ENCODE results near the gene ABHD12.

ABHD12 gene

DNA sequence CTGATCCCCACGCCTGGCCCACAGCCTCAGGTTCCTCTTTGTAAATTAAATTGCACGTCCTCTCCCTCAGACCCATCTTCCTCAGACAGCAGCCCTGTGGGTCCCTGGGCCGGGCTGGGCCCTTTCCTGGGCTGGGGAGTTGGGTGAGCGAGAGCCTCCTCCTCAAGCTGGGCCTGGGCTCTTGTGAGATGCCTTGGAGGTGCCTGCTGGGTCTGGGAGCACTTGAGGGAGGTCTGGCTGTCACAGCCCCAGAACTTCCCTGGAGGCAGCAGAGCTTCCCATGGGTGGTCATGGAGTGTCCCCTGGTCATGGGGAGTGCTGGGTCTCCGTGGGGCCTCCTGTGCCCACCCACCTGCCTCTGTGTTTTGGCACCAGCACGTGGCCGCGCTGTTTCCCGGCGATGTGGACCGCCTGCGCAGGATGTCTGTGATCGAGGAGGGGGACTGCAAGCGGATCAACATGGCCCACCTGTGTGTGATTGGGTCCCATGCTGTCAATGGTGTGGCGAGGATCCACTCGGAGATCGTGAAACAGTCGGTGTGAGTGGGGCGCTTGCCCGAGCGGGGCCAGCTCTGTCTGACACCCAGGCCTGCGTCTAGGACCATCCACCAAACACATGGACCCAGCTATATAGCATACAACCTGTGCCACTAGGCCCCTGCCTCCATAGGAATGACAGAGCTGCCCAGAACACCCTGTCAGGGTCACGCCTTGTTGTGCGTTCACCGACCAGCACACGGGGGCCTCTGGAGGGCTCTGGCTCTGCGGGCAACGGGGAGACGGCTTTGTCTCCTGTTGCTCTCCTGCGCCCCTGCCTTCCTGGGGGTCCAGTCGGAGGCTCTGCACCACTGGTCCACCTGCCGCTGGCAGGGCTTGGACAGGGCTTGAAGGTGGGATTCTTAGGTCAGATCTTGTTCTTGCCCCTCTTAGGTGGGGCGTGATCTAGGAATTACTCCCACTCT, 109.8 kb downstream of the ABHD12 start:
- no peak overlapping the region for H4K91ac ChIP-seq (ENCODE audit: low read depth, low read length, poor library complexity)
- no peak overlapping the region for H2AK5ac ChIP-seq (ENCODE audit: low read depth, low read length)
- H3K14ac ChIP-seq (ENCODE audit: low read length), result no peak overlapping the region
- no peaks in the 10 kb centered on the region for H3K27me3 ChIP-seq (ENCODE audit: control insufficient read depth in 3 of 3, insufficient read depth in 3 of 3, low read depth in 1 of 3, low read length in 3 of 3)
- H2BK15ac ChIP-seq (ENCODE audit: low read length), result no peak overlapping the region
- H3K4me3 ChIP-seq (ENCODE audit: low read length in 2 of 2), result no peak overlapping the region
- DNase-seq (ENCODE audit: low spot score), result no peak
- no peak overlapping the region for H3K4me2 ChIP-seq (ENCODE audit: insufficient read depth, low read length, poor library complexity, severe bottlenecking)
- no peak overlapping the region for H3K23ac ChIP-seq (ENCODE audit: low read depth, low read length, poor library complexity)
- H3K27ac ChIP-seq (replicated peaks; ENCODE audit: low read length), result no peak overlapping the region
- no peak overlapping the region for H3K4ac ChIP-seq (ENCODE audit: low read length)
- no CpG with 5 or more reads among the region's 33 CpGs for WGBS, 2 donors (ENCODE audit: extremely low coverage in 2 of 2, insufficient read length in 2 of 2, insufficient replicate concordance in 1 of 2)
- H4K8ac ChIP-seq (ENCODE audit: low read depth, low read length), result no peak overlapping the region
- H2BK12ac ChIP-seq (ENCODE audit: low read length), result no peak overlapping the region
- H3K36me3 ChIP-seq (replicated peaks in 1 of 2; ENCODE audit: control insufficient read depth in 2 of 2, insufficient read depth in 2 of 2, low read length in 2 of 2), result peaks cover 78 to 100% of the 10 kb centered on the region in 2 donors
- peaks cover 7% of the 10 kb centered on the region for H3K79me1 ChIP-seq (ENCODE audit: low read depth, low read length)
- H2BK120ac ChIP-seq (ENCODE audit: low read depth, low read length), result no peak overlapping the region
- no peaks in the 10 kb centered on the region for H3K4me1 ChIP-seq (ENCODE audit: control insufficient read depth in 2 of 2, insufficient read depth in 1 of 2, low read depth in 1 of 2, low read length in 2 of 2)
- no peak overlapping the region for H2BK5ac ChIP-seq (ENCODE audit: low read length)
- no peak overlapping the region for H2AFZ ChIP-seq (ENCODE audit: low read length)
- peaks cover 0 to 4% of the 10 kb centered on the region in 2 donors for H3K9me3 ChIP-seq (replicated peaks in 1 of 2; ENCODE audit: control insufficient read depth in 2 of 2, insufficient read depth in 1 of 2, low read depth in 1 of 2, low read length in 2 of 2)
- H3K18ac ChIP-seq (ENCODE audit: low read length), result peak overlapping the region; percentile 48
- H3K9ac ChIP-seq (ENCODE audit: low read depth, low read length, poor library complexity), result no peak overlapping the region

DNA sequence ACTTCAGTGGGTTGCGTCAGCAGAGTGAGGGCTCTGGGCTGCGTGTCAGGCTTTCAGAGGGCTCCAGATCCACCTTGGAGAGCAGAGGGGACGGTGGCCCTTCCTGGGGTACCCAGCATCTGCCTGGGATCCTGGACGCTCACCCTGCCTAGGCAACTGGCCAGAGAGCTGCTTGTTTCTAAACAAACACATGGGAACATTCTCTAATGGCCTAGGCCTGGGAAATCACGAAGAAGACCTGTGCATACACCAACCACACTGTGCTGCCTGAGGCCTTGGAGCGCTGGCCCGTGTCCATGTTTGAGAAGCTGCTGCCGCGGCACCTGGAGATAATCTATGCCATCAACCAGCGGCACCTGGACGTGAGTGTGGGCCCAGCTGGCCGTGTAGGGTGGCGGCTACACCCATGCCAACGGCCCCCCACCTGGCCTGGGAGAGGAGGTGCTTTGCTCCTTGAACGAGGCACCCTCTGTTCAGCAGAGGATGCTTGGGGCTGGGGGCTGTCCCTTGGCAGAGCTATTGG, 110.5 kb downstream of the ABHD12 start:
- Histone ChIP-seq H3K27me3 (ENCODE audit: control insufficient read depth in 3 of 3, insufficient read depth in 3 of 3, low read depth in 1 of 3, low read length in 3 of 3) (no peaks in the 10 kb centered on the region), H4K91ac (ENCODE audit: low read depth, low read length, poor library complexity) (no peak overlapping the region), H2BK120ac (ENCODE audit: low read depth, low read length) (no peak overlapping the region), H2BK12ac (ENCODE audit: low read length) (no peak overlapping the region), H2AFZ (ENCODE audit: low read length) (no peak overlapping the region), H3K4ac (ENCODE audit: low read length) (no peak overlapping the region), H2AK5ac (ENCODE audit: low read depth, low read length) (no peak overlapping the region), H3K4me2 (ENCODE audit: insufficient read depth, low read length, poor library complexity, severe bottlenecking) (no peak overlapping the region), H2BK15ac (ENCODE audit: low read length) (no peak overlapping the region), H3K79me1 (ENCODE audit: low read depth, low read length) (peaks cover 8% of the 10 kb centered on the region), H3K4me3 (ENCODE audit: low read length in 2 of 2) (no peak overlapping the region), H2BK5ac (ENCODE audit: low read length) (no peak overlapping the region), H3K36me3 (replicated peaks in 1 of 2; ENCODE audit: control insufficient read depth in 2 of 2, insufficient read depth in 2 of 2, low read length in 2 of 2) (peaks cover 77 to 100% of the 10 kb centered on the region in 2 donors), H3K23ac (ENCODE audit: low read depth, low read length, poor library complexity) (no peak overlapping the region), H4K8ac (ENCODE audit: low read depth, low read length) (no peak overlapping the region), H3K4me1 (ENCODE audit: control insufficient read depth in 2 of 2, insufficient read depth in 1 of 2, low read depth in 1 of 2, low read length in 2 of 2) (no peaks in the 10 kb centered on the region), H3K14ac (ENCODE audit: low read length) (peak overlapping the region; percentile 56), H3K27ac (replicated peaks; ENCODE audit: low read length) (no peak overlapping the region), H3K9ac (ENCODE audit: low read depth, low read length, poor library complexity) (no peak overlapping the region), H3K18ac (ENCODE audit: low read length) (peak overlapping the region; percentile 13), H3K9me3 (replicated peaks in 1 of 2; ENCODE audit: control insufficient read depth in 2 of 2, insufficient read depth in 1 of 2, low read depth in 1 of 2, low read length in 2 of 2) (peaks cover 0 to 4% of the 10 kb centered on the region in 2 donors)
- no peak for DNase-seq (ENCODE audit: low spot score)
- WGBS, 2 donors (ENCODE audit: extremely low coverage in 2 of 2, insufficient read length in 2 of 2, insufficient replicate concordance in 1 of 2), result no CpG with 5 or more reads among the region's 15 CpGs

DNA sequence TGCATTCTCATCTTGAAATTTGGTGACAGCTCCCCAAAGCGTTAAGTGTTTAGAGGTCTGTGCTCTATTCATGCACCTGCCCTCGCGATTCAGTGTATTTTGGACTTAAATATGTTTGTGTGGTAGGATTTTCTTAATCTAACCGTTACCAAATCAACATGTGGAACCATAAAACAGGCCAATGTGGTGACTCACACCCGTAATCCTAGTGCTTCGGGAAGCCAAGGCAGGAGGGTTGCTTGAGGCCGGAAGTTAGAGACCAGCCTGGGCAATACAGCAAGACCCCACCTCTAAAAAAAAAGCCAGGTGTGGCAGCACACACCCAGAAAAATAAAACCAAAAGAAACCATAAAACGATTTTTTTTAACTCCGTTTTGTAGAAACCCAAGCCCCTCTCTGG, 111.2 kb downstream of the ABHD12 start:
- Histone ChIP-seq H3K4me3 (ENCODE audit: low read length in 2 of 2) (no peak overlapping the region), H2BK12ac (ENCODE audit: low read length) (no peak overlapping the region), H3K18ac (ENCODE audit: low read length) (no peak overlapping the region), H3K4ac (ENCODE audit: low read length) (no peak overlapping the region), H4K8ac (ENCODE audit: low read depth, low read length) (no peak overlapping the region), H3K9ac (ENCODE audit: low read depth, low read length, poor library complexity) (no peak overlapping the region), H3K9me3 (replicated peaks in 1 of 2; ENCODE audit: control insufficient read depth in 2 of 2, insufficient read depth in 1 of 2, low read depth in 1 of 2, low read length in 2 of 2) (peaks cover 0 to 4% of the 10 kb centered on the region in 2 donors), H3K4me1 (ENCODE audit: control insufficient read depth in 2 of 2, insufficient read depth in 1 of 2, low read depth in 1 of 2, low read length in 2 of 2) (no peaks in the 10 kb centered on the region), H2BK120ac (ENCODE audit: low read depth, low read length) (no peak overlapping the region), H3K4me2 (ENCODE audit: insufficient read depth, low read length, poor library complexity, severe bottlenecking) (no peak overlapping the region), H3K14ac (ENCODE audit: low read length) (no peak overlapping the region), H2BK15ac (ENCODE audit: low read length) (no peak overlapping the region), H3K79me1 (ENCODE audit: low read depth, low read length) (peaks cover 8% of the 10 kb centered on the region), H4K91ac (ENCODE audit: low read depth, low read length, poor library complexity) (no peak overlapping the region), H2AK5ac (ENCODE audit: low read depth, low read length) (no peak overlapping the region), H3K27me3 (ENCODE audit: control insufficient read depth in 3 of 3, insufficient read depth in 3 of 3, low read depth in 1 of 3, low read length in 3 of 3) (no peaks in the 10 kb centered on the region), H3K27ac (replicated peaks; ENCODE audit: low read length) (no peak overlapping the region), H2AFZ (ENCODE audit: low read length) (no peak overlapping the region), H3K23ac (ENCODE audit: low read depth, low read length, poor library complexity) (no peak overlapping the region), H3K36me3 (replicated peaks in 1 of 2; ENCODE audit: control insufficient read depth in 2 of 2, insufficient read depth in 2 of 2, low read length in 2 of 2) (peaks cover 80 to 100% of the 10 kb centered on the region in 2 donors), H2BK5ac (ENCODE audit: low read length) (no peak overlapping the region)
- DNase-seq (ENCODE audit: low spot score), result no peak
- no CpG with 5 or more reads among the region's 9 CpGs for WGBS, 2 donors (ENCODE audit: extremely low coverage in 2 of 2, insufficient read length in 2 of 2, insufficient replicate concordance in 1 of 2)

DNA sequence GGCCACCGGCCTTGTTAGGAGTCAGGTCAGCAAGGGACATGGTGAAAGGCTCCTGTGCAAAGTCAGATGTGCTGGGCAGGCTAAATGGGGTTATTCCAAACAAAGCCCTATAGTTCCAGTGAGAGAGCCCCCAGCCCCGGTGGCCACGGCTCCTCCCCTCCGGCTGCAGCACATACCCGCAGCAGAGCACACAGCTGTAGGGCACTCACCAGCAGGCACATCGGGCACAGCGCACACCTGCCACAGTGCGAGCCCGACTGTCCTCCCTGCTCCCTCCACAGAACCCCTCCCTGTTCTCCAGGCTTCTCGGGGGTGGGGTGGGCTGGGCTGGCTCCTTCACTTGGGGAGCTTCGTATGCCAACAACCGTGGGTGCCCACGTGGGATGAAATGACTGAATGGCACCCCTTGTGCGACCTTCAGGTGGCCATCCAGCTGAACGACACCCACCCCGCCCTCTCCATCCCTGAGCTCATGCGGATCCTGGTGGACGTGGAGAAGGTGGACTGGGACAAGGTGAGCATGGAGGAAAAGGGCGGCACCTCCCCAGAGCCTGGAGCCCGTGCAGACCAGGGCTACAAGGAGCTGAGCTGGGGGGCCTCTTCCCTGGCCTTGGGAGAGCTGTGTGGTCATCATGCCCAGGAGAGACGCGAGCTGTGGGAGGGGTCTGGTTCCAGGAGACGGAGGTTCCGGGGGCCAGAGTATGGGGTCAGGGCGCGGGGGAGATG, 111.8 kb downstream of the ABHD12 start:
- no peak overlapping the region for H3K4ac ChIP-seq (ENCODE audit: low read length)
- H3K18ac ChIP-seq (ENCODE audit: low read length), result no peak overlapping the region

More for the DNA sequence above, 111.8 kb downstream of the ABHD12 start:
- Histone ChIP-seq H4K91ac (ENCODE audit: low read depth, low read length, poor library complexity) (no peak overlapping the region), H3K9me3 (replicated peaks in 1 of 2; ENCODE audit: control insufficient read depth in 2 of 2, insufficient read depth in 1 of 2, low read depth in 1 of 2, low read length in 2 of 2) (peaks cover 0 to 1% of the 10 kb centered on the region in 2 donors), H2BK5ac (ENCODE audit: low read length) (no peak overlapping the region), H2AK5ac (ENCODE audit: low read depth, low read length) (no peak overlapping the region), H2BK12ac (ENCODE audit: low read length) (no peak overlapping the region), H3K79me1 (ENCODE audit: low read depth, low read length) (peaks cover 8% of the 10 kb centered on the region), H3K9ac (ENCODE audit: low read depth, low read length, poor library complexity) (peak overlapping the region; percentile 12), H2BK15ac (ENCODE audit: low read length) (no peak overlapping the region), H3K27me3 (ENCODE audit: control insufficient read depth in 3 of 3, insufficient read depth in 3 of 3, low read depth in 1 of 3, low read length in 3 of 3) (no peaks in the 10 kb centered on the region), H3K4me3 (ENCODE audit: low read length in 2 of 2) (no peak overlapping the region), H2BK120ac (ENCODE audit: low read depth, low read length) (no peak overlapping the region), H3K36me3 (replicated peaks in 1 of 2; ENCODE audit: control insufficient read depth in 2 of 2, insufficient read depth in 2 of 2, low read length in 2 of 2) (peaks cover 79 to 100% of the 10 kb centered on the region in 2 donors), H3K27ac (replicated peaks; ENCODE audit: low read length) (no peak overlapping the region), H4K8ac (ENCODE audit: low read depth, low read length) (no peak overlapping the region), H2AFZ (ENCODE audit: low read length) (no peak overlapping the region), H3K14ac (ENCODE audit: low read length) (no peak overlapping the region), H3K4me1 (ENCODE audit: control insufficient read depth in 2 of 2, insufficient read depth in 1 of 2, low read depth in 1 of 2, low read length in 2 of 2) (no peaks in the 10 kb centered on the region), H3K23ac (ENCODE audit: low read depth, low read length, poor library complexity) (no peak overlapping the region), H3K4me2 (ENCODE audit: insufficient read depth, low read length, poor library complexity, severe bottlenecking) (no peak overlapping the region)
- no peak for DNase-seq (ENCODE audit: low spot score)
- no CpG with 5 or more reads among the region's 26 CpGs for WGBS, 2 donors (ENCODE audit: extremely low coverage in 2 of 2, insufficient read length in 2 of 2, insufficient replicate concordance in 1 of 2)
